Sigmoid colon (tissue), 7 donors: ENCODE data around the gene PPM1K. TPM values are rescaled to one million over a fixed set of nuclear protein-coding genes. Genes with fewer than 3 reads are reported as not detected.

Source experiments
- DNase-seq: peaks from one replicate; pipeline ENCODE4 v3.0.0-alpha.2; 2019
- H3K27ac ChIP-seq, 4 donors: fragments of 200-600 bp; sonication (generic); one replicate each; pipeline ENCODE4 v1.5.1; 2016 to 2019; ENCODE audit warnings: mild to moderate bottlenecking in 1 of 4
- H3K27me3 ChIP-seq, 3 donors: fragments of 200-600 bp; sonication (generic); one replicate each; pipeline ENCODE4 v1.5.1; 2019; ENCODE audit warnings: mild to moderate bottlenecking in 1 of 3
- H3K36me3 ChIP-seq, 4 donors: fragments of 200-600 bp; sonication (generic); one replicate each; pipeline ENCODE4 v1.5.1; 2016 to 2019
- H3K4me1 ChIP-seq, 4 donors: fragments of 200-600 bp; sonication (generic); one replicate each; pipeline ENCODE4 v1.5.1; 2017 to 2019
- H3K4me3 ChIP-seq, 4 donors: fragments of 200-600 bp; sonication (generic); one replicate each; pipeline ENCODE4 v1.5.1; 2017 to 2019; ENCODE audit warnings: mild to moderate bottlenecking in 2 of 4, moderate library complexity in 1 of 4
- H3K9me3 ChIP-seq, 4 donors: fragments of 200-600 bp in 3 of 4; sonication (generic) in 3 of 4; one replicate each; pipeline versions ENCODE4 v1.5.1 to v1.6.1; 2013 to 2019
- CTCF ChIP-seq, 4 experiments: fragments of 450-650 bp in 3 of 4; fragments of 200-600 bp in 1 of 4; IDR thresholded peaks; one replicate each; pipeline ENCODE4 v1.5.1; 2016 to 2019; ENCODE audit warnings: antibody characterized with exemption in 4 of 4, mild to moderate bottlenecking in 3 of 4, moderate library complexity in 2 of 4
- EP300 ChIP-seq, 4 donors: sonication (generic); formaldehyde crosslinking; IDR thresholded peaks; one replicate each; pipeline ENCODE4 v1.6.1; 2017; ENCODE audit warnings: antibody characterized with exemption in 4 of 4
- POLR2A ChIP-seq, 2 donors: fragments of 450-650 bp; IDR thresholded peaks; one replicate each; pipeline ENCODE4 v1.6.1; 2016; ENCODE audit warnings: antibody characterized with exemption in 2 of 2, mild to moderate bottlenecking in 2 of 2, moderate library complexity in 2 of 2
- POLR2AphosphoS5 ChIP-seq, 4 donors: sonication (generic); formaldehyde crosslinking; IDR thresholded peaks; one replicate each; pipeline ENCODE4 v1.6.1; 2017; ENCODE audit warnings: antibody characterized with exemption in 4 of 4
- WGBS, 2 donors: extraction: QIAGEN DNeasy Blood & Tissue Kit; methylation state at CpG; one replicate each; pipeline ENCODE4 v1.1.7; 2013; 5-methylcytosine and 5-hydroxymethylcytosine counted together
- intact Hi-C: fragments of 100-400 bp; cut with DNase I; formaldehyde crosslinking; loops from one replicate; pipeline ENCODE4 v1.15.1; 2023
- polyA plus RNA-seq, 3 donors: library from polyadenylated mRNA; stranded (reverse); fragments of 200-250 nt; gene quantifications; one replicate each; pipeline ENCODE4 v1.2.3, GENCODE V29; 2013
- total RNA-seq, 4 donors: library from RNA; depleted of rRNA; stranded (reverse); fragments of >200 nt; gene quantifications; one replicate each; pipeline ENCODE4 v1.1.0, GENCODE V29; 2016
- donor health status: healthy with polysubstance abuse.
- donor health status: Bipolar disorder and iron deficiency.
- donor health status: healthy.

Gene PPM1K
- total and polyA plus RNA-seq, 7 donors: 1.6 to 16.8 (median 14.7) TPM

- Histone ChIP-seq H3K36me3 (no peaks in the 10 kb centered on the region), H3K4me3 (no peak overlapping the region), H3K9me3 (no peaks in the 10 kb centered on the region), H3K4me1 (no peaks in the 10 kb centered on the region), H3K27me3 (no peaks in the 10 kb centered on the region), H3K27ac (no peak overlapping the region)
- intact Hi-C loops: no loop called here
- DNase-seq: no peak
- WGBS, 2 donors: 71 to 93% methylated on average over 3 of the region's 3 CpGs
- TF ChIP-seq POLR2AphosphoS5 (IDR thresholded peaks at IDR 0.05) (no peak), POLR2A (IDR thresholded peaks at IDR 0.05) (no peak), EP300 (IDR thresholded peaks at IDR 0.05) (no peak), CTCF (IDR thresholded peaks at IDR 0.05) (no peak)
Measured at GRCh38 chr4:88251924-88252323, 32.4 kb downstream of the PPM1K start.

- WGBS, 2 donors: 20 to 60% methylated on average over 3 of the region's 3 CpGs
- DNase-seq: no peak
Measured at GRCh38 chr4:88247148-88247547, 37.2 kb downstream of the PPM1K start.

GRCh38 chr4:88246600-88246999, 37.8 kb downstream of the PPM1K start:
- Histone ChIP-seq H3K27me3 (no peaks in the 10 kb centered on the region), H3K36me3 (no peaks in the 10 kb centered on the region), H3K4me1 (no peaks in the 10 kb centered on the region), H3K27ac (no peak overlapping the region), H3K4me3 (no peak overlapping the region), H3K9me3 (no peaks in the 10 kb centered on the region)
- DNase-seq: no peak
- 70 to 83% methylated on average over 2 of the region's 2 CpGs for WGBS, 2 donors
- no peak for TF ChIP-seq POLR2AphosphoS5 (IDR thresholded peaks at IDR 0.05)
- no peak for TF ChIP-seq CTCF (IDR thresholded peaks at IDR 0.05)
- no peak for TF ChIP-seq POLR2A (IDR thresholded peaks at IDR 0.05)
- no peak for TF ChIP-seq EP300 (IDR thresholded peaks at IDR 0.05)
- intact Hi-C loops: no loop called here

More at GRCh38 chr4:88247148-88247547, 37.2 kb downstream of the PPM1K start:
- intact Hi-C loops: no loop called here
- no peak overlapping the region for H3K27ac ChIP-seq
- no peaks in the 10 kb centered on the region for H3K9me3 ChIP-seq
- no peak overlapping the region for H3K4me3 ChIP-seq
- no peaks in the 10 kb centered on the region for H3K27me3 ChIP-seq
- H3K36me3 ChIP-seq: no peaks in the 10 kb centered on the region
- TF ChIP-seq POLR2AphosphoS5 (IDR thresholded peaks at IDR 0.05) (no peak), CTCF (IDR thresholded peaks at IDR 0.05) (no peak), EP300 (IDR thresholded peaks at IDR 0.05) (no peak), POLR2A (IDR thresholded peaks at IDR 0.05) (no peak)
- no peaks in the 10 kb centered on the region for H3K4me1 ChIP-seq

GRCh38 chr4:88244816-88245579, 39.4 kb downstream of the PPM1K start:
- WGBS, 2 donors: 77 to 85% methylated on average over 17 of the region's 17 CpGs
- intact Hi-C loops: no loop called here
- no peak for TF ChIP-seq EP300 (IDR thresholded peaks at IDR 0.05)
- no peak for TF ChIP-seq POLR2AphosphoS5 (IDR thresholded peaks at IDR 0.05)
- no peak for TF ChIP-seq CTCF (IDR thresholded peaks at IDR 0.05)
- TF ChIP-seq POLR2A (IDR thresholded peaks at IDR 0.05): no peak
- no peaks in the 10 kb centered on the region for H3K27me3 ChIP-seq
- H3K36me3 ChIP-seq: no peaks in the 10 kb centered on the region
- DNase-seq: no peak
- H3K9me3 ChIP-seq: no peaks in the 10 kb centered on the region
- no peaks in the 10 kb centered on the region for H3K4me1 ChIP-seq
- no peak overlapping the region for H3K4me3 ChIP-seq
- no peak overlapping the region for H3K27ac ChIP-seq

- Histone ChIP-seq H3K9me3 (no peaks in the 10 kb centered on the region), H3K27me3 (no peaks in the 10 kb centered on the region), H3K4me1 (no peaks in the 10 kb centered on the region), H3K36me3 (no peaks in the 10 kb centered on the region), H3K4me3 (no peak overlapping the region), H3K27ac (no peak overlapping the region)
- intact Hi-C loops: no loop called here
- TF ChIP-seq CTCF (IDR thresholded peaks at IDR 0.05) (no peak), EP300 (IDR thresholded peaks at IDR 0.05) (no peak), POLR2AphosphoS5 (IDR thresholded peaks at IDR 0.05) (no peak), POLR2A (IDR thresholded peaks at IDR 0.05) (no peak)
- no peak for DNase-seq
- WGBS, 2 donors: 89 to 90% methylated on average over 13 of the region's 13 CpGs
Measured at GRCh38 chr4:88244056-88244455, 40.3 kb downstream of the PPM1K start.
